SU-DHL-6 (cell line): ENCODE results near the gene ZNF208.
"Not testable (repeated sequence)": the region's sequence is repeated elsewhere in the genome, so short reads cannot be mapped to it uniquely, and the experiment has no call there.

ENCODE experiments used
- H2AFZ ChIP-seq: fragments of 200-600 bp; sonication (generic); 2 replicates; pipeline ENCODE4 v1.6.1; 2014; ENCODE audit warnings: low read depth, mild to moderate bottlenecking, moderate library complexity, mixed read lengths, antibody characterized with exemption, low read length; ENCODE audit not compliant: severe bottlenecking
- H3F3A ChIP-seq: fragments of 200-600 bp; shearing (Covaris generic); 2 replicates; pipeline ENCODE4 v1.6.0; 2016; ENCODE audit warnings: antibody characterized with exemption, mild to moderate bottlenecking; ENCODE audit not compliant: insufficient read depth
- H3K27ac ChIP-seq: fragments of 200-600 bp; sonication (generic); 2 replicates; pipeline ENCODE4 v1.5.1; 2016; ENCODE audit warnings: low read depth, mild to moderate bottlenecking, low read length, moderate library complexity, mixed read lengths
- H3K27me3 ChIP-seq: fragments of 200-600 bp; sonication (generic), shearing (Covaris generic); 2 replicates; pipeline ENCODE4 v1.6.0; 2014; ENCODE audit warnings: mild to moderate bottlenecking, low read length
- H3K36me3 ChIP-seq: fragments of 200-600 bp; sonication (generic); 2 replicates; pipeline ENCODE4 v1.6.1; 2014; ENCODE audit warnings: mild to moderate bottlenecking, low read length, mixed read lengths
- H3K4me2 ChIP-seq: fragments of 300-600, 200-600 bp; shearing (Covaris generic), sonication (generic); 2 replicates; pipeline ENCODE4 v1.6.0; 2014; ENCODE audit warnings: low read length, low read depth, mild to moderate bottlenecking; ENCODE audit not compliant: poor library complexity, severe bottlenecking
- H3K4me3 ChIP-seq: fragments of 200-600 bp; sonication (generic); 2 replicates; pipeline ENCODE4 v1.5.1; 2014; ENCODE audit warnings: antibody characterized with exemption, low read length, mild to moderate bottlenecking, mixed read lengths; ENCODE audit not compliant: insufficient read depth, poor library complexity, severe bottlenecking
- H3K79me2 ChIP-seq: fragments of 200-600 bp; sonication (generic); 2 replicates; pipeline ENCODE4 v1.6.1; 2014; ENCODE audit warnings: mild to moderate bottlenecking, low read length, moderate library complexity; ENCODE audit not compliant: insufficient read depth
- H3K9ac ChIP-seq: fragments of 200-600 bp; sonication (generic); 2 replicates; pipeline ENCODE4 v1.7.0; 2014; ENCODE audit warnings: mild to moderate bottlenecking, low read length
- H3K9me2 ChIP-seq: fragments of 200-600 bp; sonication (generic); replicated peaks from 2 replicates; pipeline ENCODE4 v1.6.1; 2014; ENCODE audit warnings: low read length; ENCODE audit not compliant: insufficient read depth
- H3K9me3 ChIP-seq: fragments of 200-600 bp; sonication (generic); 2 replicates; pipeline ENCODE4 v1.6.1; 2014; ENCODE audit warnings: low read length, mixed read lengths; ENCODE audit not compliant: insufficient read depth
- H4K20me1 ChIP-seq: fragments of 200-600 bp; sonication (generic); 2 replicates; pipeline ENCODE4 v1.6.1; 2014; ENCODE audit warnings: low read depth, mild to moderate bottlenecking, antibody characterized with exemption, low read length, moderate library complexity, mixed read lengths
- EZH2phosphoT487 ChIP-seq: fragments of 200-600 bp; sonication (generic), shearing (Covaris generic); conservative IDR thresholded peaks from 2 replicates; pipeline ENCODE4 v1.6.1; 2018; ENCODE audit warnings: mild to moderate bottlenecking, antibody characterized with exemption, low read length, moderate library complexity, mixed read lengths
- TF ChIP-seq, protein P1 (sequence below): fragments of 200-600 bp; sonication (generic); IDR thresholded peaks from one replicate; pipeline ENCODE4 v1.5.1; 2017; ENCODE audit warnings: antibody characterized with exemption, mild to moderate bottlenecking, low read length, moderate library complexity; ENCODE audit not compliant: insufficient read depth, poor library complexity, severe bottlenecking

The ZNF208 gene

DNA sequence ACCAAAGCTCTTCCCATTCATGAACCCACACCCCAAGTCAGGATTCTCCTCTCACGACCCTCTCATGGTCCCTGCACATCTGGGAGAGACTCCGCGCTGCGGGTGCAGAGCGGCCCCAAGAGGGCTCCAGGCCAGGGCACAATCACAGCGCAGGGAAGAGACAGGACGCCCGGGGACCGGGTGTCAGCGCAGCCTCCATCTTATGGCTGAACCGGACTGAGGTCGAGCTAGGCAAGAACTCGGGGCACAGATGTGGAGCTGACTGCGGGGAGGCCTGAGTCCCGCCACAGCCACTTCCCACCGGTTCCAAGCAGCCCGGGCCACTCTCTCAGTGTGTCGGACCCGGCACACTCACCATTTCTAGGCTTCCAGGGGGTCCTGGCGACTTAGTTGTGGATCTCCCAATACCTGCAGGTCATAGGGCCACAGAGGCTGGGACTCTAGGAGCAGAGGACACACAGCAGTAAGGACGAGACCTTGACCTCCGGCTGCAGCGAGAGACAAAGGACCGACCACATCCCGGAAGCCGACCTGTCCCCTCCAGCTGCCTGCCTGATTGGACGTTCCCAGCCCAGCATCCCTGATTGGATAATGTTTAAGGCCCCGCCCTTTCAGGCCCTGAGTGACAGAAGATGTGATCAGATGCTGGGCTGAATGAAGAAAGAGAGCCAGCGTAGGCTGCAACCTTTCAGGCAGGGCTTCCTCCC, at the start of gene ZNF208:
ZNF208 (minus strand) TSS at position 507 of the 707 bp plus-strand sequence; CDS start at position 358, 149 bp downstream.
- H3K27ac ChIP-seq, H3K9me2 ChIP-seq, H3K4me3 ChIP-seq, H3K79me2 ChIP-seq, H3K36me3 ChIP-seq, H2AFZ ChIP-seq, H3K27me3 ChIP-seq, H3K4me2 ChIP-seq, H4K20me1 ChIP-seq, H3K9ac ChIP-seq, H3F3A ChIP-seq, H3K9me3 ChIP-seq: not testable (repeated sequence)

DNA sequence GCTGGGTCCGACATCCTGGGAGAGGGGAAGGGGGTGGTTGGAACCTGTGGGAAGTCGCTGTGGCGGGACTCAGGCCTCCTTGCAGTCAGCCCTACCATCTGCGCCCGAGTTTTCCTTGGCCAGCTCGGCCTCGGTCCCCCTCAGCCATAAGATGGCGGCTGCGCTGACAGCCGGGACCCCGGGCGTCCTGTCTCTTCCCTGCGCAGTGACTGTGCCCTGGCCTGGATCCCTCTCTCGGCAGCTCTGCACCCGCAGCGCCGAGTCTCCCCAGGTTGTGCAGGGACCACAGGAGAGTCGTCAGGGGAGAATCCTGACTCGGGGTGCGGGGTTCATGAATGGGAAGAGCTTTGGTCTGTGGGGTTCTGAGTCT, 41.9 kb upstream of the ZNF208 start:
- H3K36me3 ChIP-seq = no peaks in the 10 kb centered on the region; the same call in 1 of the 2 replicates
- H2AFZ ChIP-seq = peak overlapping the region; percentile 64
- H3K27me3 ChIP-seq = no peaks in the 10 kb centered on the region
- H3K79me2 ChIP-seq = peaks cover 24% of the 10 kb centered on the region; the same call in 1 of the 2 replicates
- no peaks in the 10 kb centered on the region for H4K20me1 ChIP-seq
- no peaks in the 10 kb centered on the region for H3K9me2 ChIP-seq
- peak overlapping the region; percentile 66 for H3K9ac ChIP-seq
- peak overlapping the region; percentile 38; the same call in 1 of the 2 replicates for H3K27ac ChIP-seq
- 0 out of 2 replicates have a peak, but pooled peaks cover 6% of the 10 kb centered on the region for H3K9me3 ChIP-seq
- H3K4me3 ChIP-seq = peak overlapping the region; percentile 73
- TF ChIP-seq, protein P1, sequence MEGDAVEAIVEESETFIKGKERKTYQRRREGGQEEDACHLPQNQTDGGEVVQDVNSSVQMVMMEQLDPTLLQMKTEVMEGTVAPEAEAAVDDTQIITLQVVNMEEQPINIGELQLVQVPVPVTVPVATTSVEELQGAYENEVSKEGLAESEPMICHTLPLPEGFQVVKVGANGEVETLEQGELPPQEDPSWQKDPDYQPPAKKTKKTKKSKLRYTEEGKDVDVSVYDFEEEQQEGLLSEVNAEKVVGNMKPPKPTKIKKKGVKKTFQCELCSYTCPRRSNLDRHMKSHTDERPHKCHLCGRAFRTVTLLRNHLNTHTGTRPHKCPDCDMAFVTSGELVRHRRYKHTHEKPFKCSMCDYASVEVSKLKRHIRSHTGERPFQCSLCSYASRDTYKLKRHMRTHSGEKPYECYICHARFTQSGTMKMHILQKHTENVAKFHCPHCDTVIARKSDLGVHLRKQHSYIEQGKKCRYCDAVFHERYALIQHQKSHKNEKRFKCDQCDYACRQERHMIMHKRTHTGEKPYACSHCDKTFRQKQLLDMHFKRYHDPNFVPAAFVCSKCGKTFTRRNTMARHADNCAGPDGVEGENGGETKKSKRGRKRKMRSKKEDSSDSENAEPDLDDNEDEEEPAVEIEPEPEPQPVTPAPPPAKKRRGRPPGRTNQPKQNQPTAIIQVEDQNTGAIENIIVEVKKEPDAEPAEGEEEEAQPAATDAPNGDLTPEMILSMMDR = no peak
- no peak for TF ChIP-seq EZH2phosphoT487
- H3K4me2 ChIP-seq = peak overlapping the region; percentile 56
- no peaks in the 10 kb centered on the region for H3F3A ChIP-seq

DNA sequence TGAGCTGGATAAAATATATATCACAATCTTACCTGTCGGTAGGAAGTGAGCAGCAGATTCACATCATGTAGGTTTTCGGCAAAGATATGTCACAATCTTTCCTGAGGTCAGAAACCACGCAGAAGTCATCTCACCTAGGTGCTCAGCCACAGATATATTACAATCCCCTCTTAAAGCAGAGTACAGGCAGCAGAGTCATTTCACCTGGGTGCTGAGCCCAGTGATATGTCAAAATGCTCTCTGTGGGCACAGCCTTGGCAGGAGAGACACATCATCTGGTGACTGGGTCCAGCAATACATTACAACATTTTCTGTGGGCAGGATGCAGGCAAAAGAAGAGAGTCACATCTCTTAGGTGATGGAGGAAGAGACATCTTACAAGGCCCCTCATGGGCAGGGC, 30.4 kb upstream of the ZNF208 start:
- not testable (repeated sequence) for H3K4me3 ChIP-seq, H3F3A ChIP-seq, H3K9me3 ChIP-seq

DNA sequence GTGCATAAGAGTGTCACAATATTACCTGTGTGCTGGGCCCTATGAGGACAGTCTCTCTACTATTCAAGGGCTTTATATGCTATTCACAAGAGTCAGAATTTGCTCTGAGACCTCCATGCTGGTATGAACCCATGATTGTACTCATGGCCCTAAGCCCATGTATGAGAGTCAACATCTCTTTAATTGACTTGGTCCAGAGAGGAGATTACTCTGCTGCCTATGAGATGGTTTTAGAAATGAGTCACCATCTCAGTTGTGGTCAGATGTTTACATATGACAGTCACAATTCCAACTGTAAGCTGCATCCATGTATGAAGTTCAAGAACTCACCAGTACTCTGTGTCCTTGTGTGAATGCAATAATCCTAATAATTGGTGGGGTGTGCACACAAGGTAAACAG, 19.9 kb upstream of the ZNF208 start:
- Histone ChIP-seq H3K36me3 (no peaks in the 10 kb centered on the region), H3K9me2 (no peaks in the 10 kb centered on the region), H2AFZ (no peak overlapping the region), H3K9me3 (peaks cover 5% of the 10 kb centered on the region; the same call in 1 of the 2 replicates), H3K27me3 (no peaks in the 10 kb centered on the region), H4K20me1 (no peaks in the 10 kb centered on the region), H3F3A (no peaks in the 10 kb centered on the region), H3K4me2 (no peak overlapping the region), H3K27ac (no peak overlapping the region), H3K4me3 (no peak overlapping the region), H3K79me2 (no peaks in the 10 kb centered on the region), H3K9ac (no peak overlapping the region)
- TF ChIP-seq, protein P1 = no peak
- no peak for TF ChIP-seq EZH2phosphoT487

More for the DNA sequence above, 30.4 kb upstream of the ZNF208 start:
- H3K79me2 ChIP-seq, H3K4me2 ChIP-seq, H3K9me2 ChIP-seq, H3K9ac ChIP-seq, H3K27me3 ChIP-seq, H4K20me1 ChIP-seq, H2AFZ ChIP-seq, H3K27ac ChIP-seq, H3K36me3 ChIP-seq: not testable (repeated sequence)
